ENCODE measurements around the gene HGS.
"Not testable (repeated sequence)": the region's sequence is repeated elsewhere in the genome, so short reads cannot be mapped to it uniquely, and the experiment has no call there.

HGS gene

DNA sequence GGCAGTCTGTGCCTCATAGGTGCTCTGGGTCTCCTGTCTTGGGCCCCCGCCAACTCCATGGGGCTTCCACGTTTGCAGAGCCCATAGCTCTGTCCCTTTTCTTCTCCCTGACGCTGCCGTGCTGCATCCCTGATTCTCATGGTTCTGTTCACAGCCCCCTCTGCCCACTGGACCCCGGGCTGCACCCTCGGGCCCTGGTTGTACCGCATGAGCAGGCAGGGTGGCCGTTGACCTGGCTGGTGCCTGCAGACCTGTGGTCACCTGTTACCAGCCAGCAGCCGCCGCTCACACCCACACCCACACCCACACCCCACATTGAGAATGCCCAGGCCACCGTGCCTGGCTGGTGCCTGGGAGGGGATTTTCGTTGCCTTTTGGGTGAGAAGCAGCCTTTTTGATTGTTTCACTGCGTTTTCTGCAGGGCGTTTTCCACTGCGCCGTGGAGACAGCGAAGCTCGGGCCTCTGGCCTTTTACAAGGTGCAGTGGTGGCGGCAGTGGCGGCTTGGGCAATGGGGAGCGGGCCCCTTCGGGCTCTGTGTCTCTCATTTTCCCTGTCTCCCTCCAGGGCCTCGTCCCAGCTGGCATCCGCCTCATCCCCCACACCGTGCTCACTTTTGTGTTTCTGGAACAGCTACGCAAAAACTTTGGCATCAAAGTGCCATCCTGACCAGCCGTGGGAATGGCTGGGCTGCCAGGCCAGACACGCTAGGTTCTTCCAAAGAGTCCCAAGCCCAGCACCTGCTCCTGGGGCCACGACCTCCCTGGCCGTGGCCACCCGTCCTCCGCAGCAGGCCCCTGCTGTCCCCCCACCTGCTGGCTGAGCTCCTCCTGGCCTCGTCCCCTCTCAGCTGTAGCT, 35.8 kb downstream of the HGS start:
- DNase-seq (ENCODE audit: low spot score), result no peak

GRCh38 chr17:81720267-81721071, 36.7 kb downstream of the HGS start:
- no peak for DNase-seq (ENCODE audit: low spot score)

- no peak for DNase-seq (ENCODE audit: low spot score)
Measured at GRCh38 chr17:81722184-81723120, 38.6 kb downstream of the HGS start.

DNA sequence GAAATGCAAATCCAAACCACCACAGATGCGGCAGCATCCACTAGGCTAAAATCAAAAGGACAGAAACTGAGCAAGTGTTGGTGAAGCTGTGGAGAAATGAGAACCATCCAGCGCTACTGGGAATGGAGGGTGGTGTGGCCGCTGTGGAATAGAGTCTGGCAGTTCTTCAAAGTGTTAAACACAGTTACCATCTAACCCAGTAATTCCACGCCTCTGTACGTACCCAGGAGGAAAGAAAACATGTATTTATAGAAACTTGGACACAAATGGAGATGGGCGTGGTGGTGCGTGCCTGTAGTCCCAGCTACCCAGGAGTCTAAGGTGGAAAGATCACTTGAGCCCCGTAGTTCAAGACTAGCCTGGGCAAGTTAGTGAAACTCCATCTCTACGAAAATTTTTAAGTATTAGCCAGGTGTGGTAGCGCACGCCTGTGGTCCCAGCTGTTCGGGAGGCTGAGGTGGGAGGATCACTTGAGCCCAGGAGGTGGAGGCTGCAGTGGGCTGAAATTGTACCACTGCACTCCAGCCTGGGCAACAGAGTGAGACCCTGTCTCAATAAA, 39.9 kb downstream of the HGS start:
- DNase-seq (ENCODE audit: low spot score), result no peak

DNA sequence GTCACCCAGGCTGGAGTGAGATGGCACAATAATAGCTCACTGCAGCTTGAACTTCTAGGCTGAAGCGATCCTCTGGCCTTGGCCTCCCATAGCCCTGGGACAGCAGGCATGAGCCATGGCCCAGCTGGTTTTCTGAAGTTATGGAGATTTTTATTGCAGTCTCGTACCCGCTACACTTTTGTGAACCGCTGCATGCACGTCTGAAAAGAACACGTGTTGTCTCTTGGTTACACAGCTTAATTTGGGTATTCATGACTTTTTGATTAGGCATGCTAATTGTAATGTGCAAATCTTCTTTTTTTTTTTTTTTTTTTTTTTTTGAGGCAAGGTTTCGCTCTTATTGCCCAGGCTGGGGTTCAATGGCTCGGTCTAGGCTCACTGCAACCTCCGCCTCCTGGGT, 41.6 kb downstream of the HGS start:
- DNase-seq (ENCODE audit: low spot score), result no peak

- DNase-seq (ENCODE audit: low spot score), result no peak
Measured at GRCh38 chr17:81726004-81726403, 42.2 kb downstream of the HGS start.

DNA sequence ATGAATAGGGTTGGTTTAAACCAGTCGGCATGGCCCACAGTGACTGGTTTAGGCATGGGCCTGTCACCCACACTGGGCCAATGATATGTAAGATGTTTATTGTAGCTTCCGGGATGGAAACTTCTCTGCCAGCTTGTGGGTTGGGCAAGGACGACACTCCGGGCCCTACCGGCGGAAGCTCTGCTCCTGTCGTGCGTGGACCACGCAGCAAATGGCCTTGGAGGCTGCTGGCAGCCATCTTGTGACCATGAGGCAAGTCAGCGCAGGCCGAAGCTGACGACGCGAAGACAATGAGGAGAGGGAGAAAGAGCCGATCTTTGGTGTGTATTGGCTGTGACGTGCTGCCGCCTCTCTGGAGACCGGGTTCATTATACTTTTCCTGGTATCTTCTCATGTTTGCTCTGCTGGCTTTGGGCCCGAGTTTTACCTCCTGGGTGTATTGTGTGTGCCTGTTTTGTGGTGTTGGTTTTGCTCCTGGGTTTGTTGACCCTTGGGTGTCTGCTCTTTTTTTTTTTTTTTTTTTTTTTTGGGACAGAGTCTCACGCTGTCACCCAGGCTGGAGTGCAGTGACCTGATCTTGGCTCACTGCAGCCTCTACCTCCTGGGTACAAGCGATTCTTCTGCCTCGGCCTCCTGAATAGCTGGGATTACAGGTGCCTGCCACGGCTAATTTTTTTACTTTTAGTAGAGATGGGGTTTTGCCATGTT, 43.7 kb downstream of the HGS start:
- DNase-seq (ENCODE audit: low spot score), result no peak

- peak; percentile 93 for DNase-seq (ENCODE audit: low spot score)
Measured at GRCh38 chr17:81733507-81734404, 49.9 kb downstream of the HGS start.

GRCh38 chr17:81734405-81735263, 50.8 kb downstream of the HGS start:
- DNase-seq (ENCODE audit: low spot score), result no peak

- DNase-seq (ENCODE audit: low spot score), result no peak
Measured at GRCh38 chr17:81735264-81736102, 51.7 kb downstream of the HGS start.

DNA sequence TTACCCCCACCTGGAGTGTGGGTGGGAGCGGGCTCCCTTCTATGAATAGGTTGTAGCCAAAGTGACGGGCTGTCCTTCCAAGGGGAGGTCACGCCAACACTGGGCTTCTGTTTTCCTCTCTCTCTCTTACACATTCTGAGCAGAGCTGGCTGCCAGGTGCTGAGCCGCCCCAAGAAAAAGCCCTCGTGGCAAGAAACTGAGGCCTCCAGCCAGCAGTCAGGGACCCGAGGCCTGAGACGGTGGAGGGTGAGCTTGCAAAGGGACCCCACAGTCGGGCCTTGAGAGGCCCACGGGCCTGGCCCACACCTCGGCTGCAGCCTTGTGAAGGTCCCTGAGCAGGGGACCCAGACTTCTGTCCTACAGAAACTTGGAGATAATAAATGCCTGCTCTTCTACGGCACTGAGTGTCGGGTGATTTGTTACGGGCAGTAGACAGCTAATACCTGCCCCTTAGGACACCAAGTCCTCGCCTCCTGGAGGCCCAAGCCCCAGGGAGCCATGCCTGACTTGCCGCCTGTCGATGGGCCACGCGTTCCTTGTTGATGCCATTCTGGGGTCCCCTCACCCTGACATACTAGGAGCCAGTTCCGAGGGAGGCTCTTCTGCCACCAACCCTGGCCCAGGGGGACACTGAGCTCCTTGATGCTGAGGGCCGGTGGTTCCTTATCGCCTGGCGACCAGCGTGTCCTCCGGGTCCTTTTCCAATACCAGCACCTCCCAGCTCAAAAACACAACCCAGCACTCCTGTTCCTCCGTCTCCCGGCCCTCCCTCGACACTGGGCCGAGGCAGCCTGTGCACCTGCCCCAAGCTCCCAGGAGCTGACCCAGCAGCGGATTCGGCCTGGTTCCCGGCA, 54.4 kb downstream of the HGS start:
- no peak for DNase-seq (ENCODE audit: low spot score)

- no peak for DNase-seq (ENCODE audit: low spot score)
Measured at GRCh38 chr17:81738801-81739393, 55.1 kb downstream of the HGS start.

DNA sequence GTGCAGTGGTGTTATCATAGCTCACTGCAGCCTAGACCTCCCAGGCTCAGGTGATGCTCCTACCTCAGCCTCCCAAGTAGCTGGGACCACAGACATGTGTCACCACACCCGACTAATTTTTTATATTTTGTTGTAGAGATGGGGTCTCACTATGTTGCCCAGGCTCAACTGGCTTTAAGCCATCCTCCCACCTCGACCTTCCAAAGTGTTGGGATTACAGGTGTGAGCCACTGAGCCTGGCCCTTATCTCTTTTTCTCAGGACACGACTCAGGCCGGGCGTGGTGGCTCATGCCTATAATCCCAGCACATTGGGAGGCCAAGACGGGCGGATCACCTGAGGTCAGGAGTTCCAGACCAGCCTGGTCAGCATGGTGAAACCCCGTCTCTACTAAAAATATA, 55.8 kb downstream of the HGS start:
- not testable (repeated sequence) for DNase-seq (ENCODE audit: low spot score)

GRCh38 chr17:81740395-81740961, 56.7 kb downstream of the HGS start:
- no peak for DNase-seq (ENCODE audit: low spot score)

- no peak for DNase-seq (ENCODE audit: low spot score)
Measured at GRCh38 chr17:81741049-81741593, 57.3 kb downstream of the HGS start.
